Measurements from ENCODE around the gene NUDT5. TPM values are rescaled to one million over a fixed set of nuclear protein-coding genes. Genes with fewer than 3 reads are reported as not detected.

NUDT5 gene
- total and polyA plus RNA-seq, 2 of the 13 experiments (the other 11 are each of a cell fraction or from before 2014, with no cell fraction given): 79.6 to 134 TPM

GRCh38 chr10:12195281-12195602 lies 449 bp downstream of the NUDT5 start:
- ChIA-PET POLR2A (interaction anchor here (1.3 kb wide), 1 partner anchor 152 kb away, joined by 8 read pairs; the partner anchor contains the start of gene UPF2), CTCF (ENCODE audit: low intra/inter-chr PET ratio, low total read pairs) (no interaction called here)
- H3K4me1 ChIP-seq (ENCODE audit: insufficient read depth, low read length): peaks cover 51% of the 10 kb centered on the region
- H3K4me3 ChIP-seq (replicated peaks in 1 of 3; ENCODE audit: insufficient read depth in 1 of 3, low read depth in 2 of 3, low read length in 3 of 3): peak overlapping the region; percentile 87 to 94 (median 91)
- no peaks in the 10 kb centered on the region for H4K20me1 ChIP-seq (ENCODE audit: insufficient read depth, low read length)
- peak overlapping the region; percentile 95 for H3K9ac ChIP-seq (ENCODE audit: insufficient read depth, low read depth, low read length)
- WGBS (ENCODE audit: low lambda C conversion rate): 1% methylated on average over 12 of the region's 12 CpGs
- DNase-seq (ENCODE audit: low spot score) (no peak), FAIRE-seq (no peak), ATAC-seq (peak; percentile 17)
- no peaks in the 10 kb centered on the region for H3K9me3 ChIP-seq (ENCODE audit: low read length)
- H3K27ac ChIP-seq (ENCODE audit: extremely low read length, insufficient read depth, low read length): peak overlapping the region; percentile 92
- H2AFZ ChIP-seq (ENCODE audit: low read length): peak overlapping the region; percentile 57
- in situ Hi-C loops (cut with HindIII; ENCODE audit: extremely low pct_ligation_motif_present, low pct_unique_long_range_greater_than_20kb): no loop called here
- H3K36me3 ChIP-seq (replicated peaks in 1 of 2; ENCODE audit: control insufficient read depth in 1 of 2, insufficient read depth in 2 of 2, low read length in 2 of 2): peaks cover 3 to 11% of the 10 kb centered on the region in 2 experiments; a peak in 4 of 5 replicates
- intact Hi-C loops (cut with micrococcal nuclease; ENCODE audit: unreplicated experiment): no loop called here
- no peaks in the 10 kb centered on the region; a peak in 1 of 5 replicates for H3K27me3 ChIP-seq (ENCODE audit: control insufficient read depth in 1 of 2, insufficient read depth in 2 of 2, low read length in 2 of 2)
- H3K79me2 ChIP-seq (ENCODE audit: insufficient read depth, low read length): peaks cover 74% of the 10 kb centered on the region
- no TSS peak for BruUV-seq (replicated peaks)
- TF ChIP-seq RBAK (CRISPR knock-in tag; IDR thresholded peaks at IDR 0.05) (no peak), PLRG1 (conservative IDR thresholded peaks at IDR 0.05) (no peak), ZNF841 (CRISPR knock-in tag; IDR thresholded peaks at IDR 0.05; ENCODE audit: borderline replicate concordance) (0 out of 2 replicates have a peak, but pooled peaks have one; percentile 43), ZNF780A (CRISPR knock-in tag; IDR thresholded peaks at IDR 0.05) (0 out of 2 replicates have a peak, but pooled peaks have one; percentile 13), ZNF800 (CRISPR knock-in tag; IDR thresholded peaks at IDR 0.05) (0 out of 2 replicates have a peak, but pooled peaks have one; percentile 4), ZNF598 (CRISPR knock-in tag; IDR thresholded peaks at IDR 0.05; ENCODE audit: borderline replicate concordance) (no peak), U2AF2 (IDR thresholded peaks at IDR 0.05; ENCODE audit: low read depth, low read length) (no peak), ZNF567 (CRISPR knock-in tag; IDR thresholded peaks at IDR 0.05; ENCODE audit: borderline replicate concordance) (0 out of 2 replicates have a peak, but pooled peaks have one; percentile 27), MLX (CRISPR knock-in tag; IDR thresholded peaks at IDR 0.05) (0 out of 2 replicates have a peak, but pooled peaks have one; percentile 9), ZNF160 (CRISPR knock-in tag; IDR thresholded peaks at IDR 0.05) (no peak), ZNF124 (CRISPR knock-in tag; IDR thresholded peaks at IDR 0.05) (0 out of 2 replicates have a peak, but pooled peaks have one; percentile 18), FOXO4 (CRISPR knock-in tag; conservative IDR thresholded peaks at IDR 0.05) (0 out of 2 replicates have a peak, but pooled peaks have one; percentile 59), ZNF589 (CRISPR knock-in tag; conservative IDR thresholded peaks at IDR 0.05) (peak; percentile 35; the same call in 1 of the 2 replicates), NCOA5 (CRISPR knock-in tag; IDR thresholded peaks at IDR 0.05) (no peak), BRCA1 (CRISPR knock-in tag; IDR thresholded peaks at IDR 0.05) (0 out of 2 replicates have a peak, but pooled peaks have one; percentile 66), GFI1 (CRISPR knock-in tag; IDR thresholded peaks at IDR 0.05; ENCODE audit: borderline replicate concordance) (0 out of 2 replicates have a peak, but pooled peaks have one; percentile 19), ZSCAN5A (CRISPR knock-in tag; IDR thresholded peaks at IDR 0.05; ENCODE audit: borderline replicate concordance) (0 out of 2 replicates have a peak, but pooled peaks have one; percentile 4)
- peak overlapping the region; percentile 79 for H3K4me2 ChIP-seq (ENCODE audit: low read depth, low read length)

Data from HepG2 (cell line).